Lower leg skin (tissue), 3 donors: ENCODE data around the gene RACGAP1.

Experiments used
- CTCF ChIP-seq, 3 donors: fragments of 450-650 bp; IDR thresholded peaks; one replicate each; pipeline ENCODE4 v1.5.1; 2016; ENCODE audit warnings: antibody characterized with exemption in 3 of 3, mild to moderate bottlenecking in 3 of 3, moderate library complexity in 2 of 3
- POLR2A ChIP-seq, 2 donors: fragments of 450-650 bp; IDR thresholded peaks; one replicate each; pipeline ENCODE4 v1.6.1; 2016 to 2017; ENCODE audit warnings: antibody characterized with exemption in 2 of 2, mild to moderate bottlenecking in 1 of 2, moderate library complexity in 1 of 2

- no peak for TF ChIP-seq CTCF (IDR thresholded peaks at IDR 0.05)
- no peak for TF ChIP-seq POLR2A (IDR thresholded peaks at IDR 0.05)
Measured at GRCh38 chr12:50061946-50062686, 36.8 kb upstream of the RACGAP1 start.
